A673 (cell line): ENCODE data around the gene PROCR. TPM values are rescaled to one million over a fixed set of nuclear protein-coding genes. Genes with fewer than 3 reads are reported as not detected.
"Not testable (repeated sequence)": the region's sequence is repeated elsewhere in the genome, so short reads cannot be mapped to it uniquely, and the experiment has no call there.

Experiments used
- BruUV-seq: library from RNA; stranded (reverse); fragments of 400-500 nt; replicated peaks from 2 replicates; lab custom pipeline; 2021; lab: Mats Ljungman, UMichigan
- CTCF ChIA-PET: fragments of 300-600 bp; sonication (Branson Sonifier 250); formaldehyde crosslinking; loops from one replicate; lab custom pipeline; 2022; ENCODE audit warnings: antibody characterized with exemption; lab: Charles Lee
- POLR2A ChIA-PET: fragments of 300-600 bp; sonication (Branson Sonifier 250); formaldehyde crosslinking; loops from one replicate; lab custom pipeline; 2022; ENCODE audit warnings: antibody characterized with exemption; ENCODE audit not compliant: low non-redundant PET; lab: Charles Lee
- DNase-seq: peaks from one replicate; pipeline ENCODE4 v3.0.0-alpha.2; 2015; ENCODE audit warnings: low spot score
- H3K27ac ChIP-seq: fragments of 200-600 bp; sonication (generic); 2 replicates; pipeline ENCODE4 v1.5.1; 2016; ENCODE audit warnings: mixed run types, low read depth, mild to moderate bottlenecking, mixed read lengths, antibody characterized with exemption, low read length; ENCODE audit not compliant: poor library complexity, severe bottlenecking
- H3K27me3 ChIP-seq: fragments of 200-600 bp; sonication (generic); replicated peaks from 2 replicates; pipeline ENCODE4 v1.6.1; 2017; ENCODE audit warnings: mixed run types, low read depth, mild to moderate bottlenecking, mixed read lengths, antibody characterized with exemption, low read length; ENCODE audit not compliant: insufficient read depth, poor library complexity
- H3K36me3 ChIP-seq: fragments of 200-600 bp; sonication (generic); 2 replicates; pipeline ENCODE4 v1.6.1; 2016; ENCODE audit warnings: mixed run types, mild to moderate bottlenecking, mixed read lengths, antibody characterized with exemption, low read length; ENCODE audit not compliant: insufficient read depth, poor library complexity, severe bottlenecking
- H3K4me1 ChIP-seq: fragments of 200-600 bp; sonication (generic); 2 replicates; pipeline ENCODE4 v1.6.1; 2017; ENCODE audit warnings: mixed run types, mild to moderate bottlenecking, mixed read lengths, antibody characterized with exemption, low read length; ENCODE audit not compliant: insufficient read depth, poor library complexity, severe bottlenecking
- H3K4me3 ChIP-seq: fragments of 200-600 bp; sonication (generic); 2 replicates; pipeline ENCODE4 v1.5.1; 2016; ENCODE audit warnings: low read depth, mixed run types, mild to moderate bottlenecking, mixed read lengths, low read length; ENCODE audit not compliant: poor library complexity, severe bottlenecking
- H3K9me3 ChIP-seq: fragments of 200-600 bp; sonication (generic); 2 replicates; pipeline ENCODE4 v1.6.1; 2016; ENCODE audit warnings: mixed run types, low read depth, mild to moderate bottlenecking, mixed read lengths, antibody characterized with exemption, low read length; ENCODE audit not compliant: poor library complexity, severe bottlenecking
- EZH2 ChIP-seq: fragments of 200-600 bp; sonication (generic); IDR thresholded peaks from 2 replicates; pipeline ENCODE4 v1.6.1; 2017; ENCODE audit warnings: borderline replicate concordance, low read depth, mild to moderate bottlenecking, mixed read lengths, antibody characterized with exemption, low read length; ENCODE audit not compliant: poor library complexity, severe bottlenecking
- intact Hi-C: fragments of 100-400 bp; cut with micrococcal nuclease; formaldehyde crosslinking; loops from one replicate; pipeline ENCODE4 v1.10.0; 2022; ENCODE audit not compliant: unreplicated experiment
- total RNA-seq: library from RNA; stranded (reverse); gene quantifications from 2 replicates; pipeline ENCODE4 v1.2.3, GENCODE V29; 2021
- TF ChIP-seq, protein P1 (sequence below): fragments of 300-800, 200-600 bp; sonication (generic); conservative IDR thresholded peaks from 2 replicates; pipeline ENCODE4 v1.5.1; 2017; ENCODE audit warnings: low read depth, mild to moderate bottlenecking, antibody characterized with exemption, low read length, moderate library complexity, mixed read lengths

The PROCR gene
- total RNA-seq, 1 experiment from 2014 or later, result 0.58 TPM

DNA sequence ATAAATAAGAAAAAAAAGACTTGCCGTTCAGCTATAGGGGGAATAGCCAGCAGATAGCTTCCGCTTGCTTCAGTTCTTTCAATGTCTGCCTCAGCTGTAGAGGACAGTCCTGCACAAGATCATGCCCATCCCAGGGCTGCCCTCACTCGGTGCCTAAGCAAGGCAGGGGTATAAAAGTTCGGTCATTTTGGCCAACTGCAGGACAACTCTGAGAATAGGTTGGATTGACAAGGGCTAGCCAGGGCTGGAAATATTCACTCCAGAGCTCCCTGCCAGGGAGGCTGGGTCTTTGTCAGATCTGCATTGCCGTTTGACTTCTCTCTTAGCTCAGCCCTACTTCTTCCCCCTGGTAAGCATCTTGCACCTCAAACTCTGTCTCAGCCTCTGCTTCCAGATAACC is 8.4 kb downstream of the PROCR start:
- no peak overlapping the region for H3K27ac ChIP-seq
- H3K4me3 ChIP-seq, result no peak overlapping the region
- intact Hi-C loops, result no loop called here
- H3K36me3 ChIP-seq, result no peaks in the 10 kb centered on the region
- peaks cover 9% of the 10 kb centered on the region for H3K27me3 ChIP-seq
- no peaks in the 10 kb centered on the region for H3K4me1 ChIP-seq
- no peak for TF ChIP-seq EZH2
- TF ChIP-seq, protein P1, sequence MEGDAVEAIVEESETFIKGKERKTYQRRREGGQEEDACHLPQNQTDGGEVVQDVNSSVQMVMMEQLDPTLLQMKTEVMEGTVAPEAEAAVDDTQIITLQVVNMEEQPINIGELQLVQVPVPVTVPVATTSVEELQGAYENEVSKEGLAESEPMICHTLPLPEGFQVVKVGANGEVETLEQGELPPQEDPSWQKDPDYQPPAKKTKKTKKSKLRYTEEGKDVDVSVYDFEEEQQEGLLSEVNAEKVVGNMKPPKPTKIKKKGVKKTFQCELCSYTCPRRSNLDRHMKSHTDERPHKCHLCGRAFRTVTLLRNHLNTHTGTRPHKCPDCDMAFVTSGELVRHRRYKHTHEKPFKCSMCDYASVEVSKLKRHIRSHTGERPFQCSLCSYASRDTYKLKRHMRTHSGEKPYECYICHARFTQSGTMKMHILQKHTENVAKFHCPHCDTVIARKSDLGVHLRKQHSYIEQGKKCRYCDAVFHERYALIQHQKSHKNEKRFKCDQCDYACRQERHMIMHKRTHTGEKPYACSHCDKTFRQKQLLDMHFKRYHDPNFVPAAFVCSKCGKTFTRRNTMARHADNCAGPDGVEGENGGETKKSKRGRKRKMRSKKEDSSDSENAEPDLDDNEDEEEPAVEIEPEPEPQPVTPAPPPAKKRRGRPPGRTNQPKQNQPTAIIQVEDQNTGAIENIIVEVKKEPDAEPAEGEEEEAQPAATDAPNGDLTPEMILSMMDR, result no peak
- no TSS peak for BruUV-seq
- DNase-seq, result no peak
- H3K9me3 ChIP-seq, result no peaks in the 10 kb centered on the region
- CTCF ChIA-PET, result no interaction called here
- POLR2A ChIA-PET, result interaction anchor here (0.6 kb wide), 1 partner anchor 14 kb away, joined by 21 read pairs; no protein-coding TSS in a partner anchor

DNA sequence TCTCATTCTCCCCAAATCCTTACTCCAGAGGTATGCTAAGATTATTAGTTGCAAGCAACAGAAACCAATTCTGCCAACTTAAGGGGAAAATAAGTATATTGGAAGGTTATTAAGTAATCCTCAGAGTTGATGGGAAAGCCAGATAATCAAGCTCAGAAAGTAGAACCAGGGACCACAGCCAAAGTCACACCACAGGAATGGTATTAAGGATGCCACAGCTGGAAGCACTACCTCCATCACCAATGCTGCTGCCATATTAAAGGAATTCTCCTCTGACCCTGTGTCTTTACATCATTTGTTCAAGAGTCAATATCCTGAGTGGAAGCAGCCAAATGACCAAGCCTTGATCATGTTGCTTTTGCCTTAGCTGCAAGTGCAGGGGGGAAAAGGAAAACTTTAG is 9.9 kb downstream of the PROCR start:
- Histone ChIP-seq H3K4me1 (no peaks in the 10 kb centered on the region), H3K27ac (no peak overlapping the region), H3K27me3 (peaks cover 9% of the 10 kb centered on the region), H3K4me3 (no peak overlapping the region), H3K36me3 (no peaks in the 10 kb centered on the region), H3K9me3 (no peaks in the 10 kb centered on the region)
- ChIA-PET CTCF (no interaction called here), POLR2A (no interaction called here)
- intact Hi-C loops, result no loop called here
- no TSS peak for BruUV-seq
- no peak for TF ChIP-seq EZH2
- TF ChIP-seq, protein P1, result no peak
- no peak for DNase-seq

DNA sequence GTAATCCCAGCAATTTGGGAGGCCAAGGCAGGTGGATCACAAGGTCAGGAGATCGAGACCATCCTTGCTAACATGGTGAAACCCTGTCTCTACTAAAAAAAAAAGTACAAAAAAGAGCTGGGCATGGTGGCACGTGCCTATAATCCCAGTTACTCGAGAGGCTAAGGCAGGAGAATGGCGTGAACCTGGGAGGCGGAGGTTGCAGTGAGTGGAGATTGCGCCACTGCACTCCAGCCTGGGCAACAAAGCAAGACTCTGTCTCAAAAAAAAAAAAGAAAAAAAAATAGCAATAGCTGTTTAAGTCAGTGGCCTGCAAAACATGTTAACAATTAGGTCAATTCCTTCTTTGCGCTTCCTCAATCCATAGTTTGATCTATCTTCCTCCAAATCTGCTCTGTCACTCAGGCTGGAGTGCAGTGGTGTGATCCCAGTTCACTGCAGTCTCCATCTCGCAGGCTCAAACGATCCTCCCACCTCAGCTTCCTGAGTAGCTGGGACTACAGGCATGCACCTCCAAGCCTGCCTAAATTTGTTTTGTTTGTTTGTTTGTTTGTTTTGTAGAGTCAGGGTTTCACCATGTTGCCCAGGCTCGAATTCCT is 14.9 kb downstream of the PROCR start:
- H3K36me3 ChIP-seq, BruUV-seq, CTCF ChIA-PET, POLR2A ChIA-PET, intact Hi-C loops, H3K27ac ChIP-seq, H3K9me3 ChIP-seq, H3K4me1 ChIP-seq, H3K27me3 ChIP-seq, DNase-seq, H3K4me3 ChIP-seq: not testable (repeated sequence)

DNA sequence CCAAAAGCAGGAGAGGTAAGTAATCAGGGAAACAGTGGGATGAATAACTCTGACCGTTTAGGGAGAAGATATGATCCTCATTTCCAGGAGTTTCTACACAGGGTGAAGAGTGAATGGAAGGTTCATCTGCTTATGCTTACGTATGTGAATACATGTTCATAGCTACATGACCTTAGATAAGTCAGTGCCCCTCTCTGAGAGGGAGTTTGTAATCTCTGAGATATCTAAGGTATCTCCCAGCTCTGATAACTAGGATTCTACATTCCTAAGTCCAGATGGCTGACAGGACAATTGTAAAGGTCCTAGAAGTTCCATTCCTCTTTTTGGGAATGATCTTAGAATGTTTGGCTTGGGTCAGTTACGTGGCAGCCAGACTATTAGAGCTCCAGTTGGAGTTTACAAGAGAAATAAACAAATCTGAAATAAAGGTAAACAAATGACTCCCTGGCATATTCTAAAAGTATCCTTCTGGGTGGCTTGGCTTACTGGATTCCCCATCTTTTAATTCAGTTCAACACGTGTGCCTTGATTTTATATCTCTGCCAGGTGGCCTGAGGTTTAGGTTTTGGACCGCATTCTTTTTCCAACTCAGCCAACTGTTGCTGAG is 15.8 kb downstream of the PROCR start:
- Histone ChIP-seq H3K9me3 (no peaks in the 10 kb centered on the region), H3K27ac (no peak overlapping the region), H3K4me1 (no peaks in the 10 kb centered on the region), H3K4me3 (no peak overlapping the region), H3K27me3 (peaks cover 5% of the 10 kb centered on the region), H3K36me3 (no peaks in the 10 kb centered on the region)
- CTCF ChIA-PET, result no interaction called here
- no peak for TF ChIP-seq EZH2
- TF ChIP-seq, protein P1, result no peak
- POLR2A ChIA-PET, result no interaction called here
- intact Hi-C loops, result no loop called here
- DNase-seq, result no peak
- no TSS peak for BruUV-seq

DNA sequence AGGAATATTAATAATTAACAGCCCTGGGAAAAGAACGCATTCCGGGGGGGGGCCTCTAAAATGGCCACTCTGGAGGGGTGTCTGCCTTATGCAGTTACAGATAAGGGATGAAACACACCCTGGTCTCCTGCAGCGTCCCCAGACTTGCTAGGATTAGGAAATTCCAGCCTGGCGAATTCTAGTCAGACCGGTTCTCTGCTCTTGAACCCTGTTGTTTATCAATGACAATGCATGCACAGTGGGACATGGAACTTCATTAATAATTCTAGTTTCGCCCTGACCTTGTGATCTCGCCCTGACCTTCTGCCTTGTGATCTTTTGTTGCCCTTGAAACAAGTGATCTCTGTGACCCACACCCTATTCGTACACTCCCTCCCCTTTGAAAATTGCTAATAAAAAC is 17.4 kb downstream of the PROCR start:
- H3K27ac ChIP-seq, intact Hi-C loops, CTCF ChIA-PET, H3K9me3 ChIP-seq, H3K4me1 ChIP-seq, BruUV-seq, H3K36me3 ChIP-seq, DNase-seq, H3K27me3 ChIP-seq, POLR2A ChIA-PET, H3K4me3 ChIP-seq: not testable (repeated sequence)
